CD1c-positive myeloid dendritic cell (primary cell): ENCODE data around the gene KLHL40.
"Not testable (repeated sequence)": the region's sequence is repeated elsewhere in the genome, so short reads cannot be mapped to it uniquely, and the experiment has no call there.

Source experiments
- DNase-seq: peaks from one replicate; pipeline ENCODE4 v3.0.0-alpha.2; 2016; ENCODE audit errors: extremely low spot score

KLHL40 gene

DNA sequence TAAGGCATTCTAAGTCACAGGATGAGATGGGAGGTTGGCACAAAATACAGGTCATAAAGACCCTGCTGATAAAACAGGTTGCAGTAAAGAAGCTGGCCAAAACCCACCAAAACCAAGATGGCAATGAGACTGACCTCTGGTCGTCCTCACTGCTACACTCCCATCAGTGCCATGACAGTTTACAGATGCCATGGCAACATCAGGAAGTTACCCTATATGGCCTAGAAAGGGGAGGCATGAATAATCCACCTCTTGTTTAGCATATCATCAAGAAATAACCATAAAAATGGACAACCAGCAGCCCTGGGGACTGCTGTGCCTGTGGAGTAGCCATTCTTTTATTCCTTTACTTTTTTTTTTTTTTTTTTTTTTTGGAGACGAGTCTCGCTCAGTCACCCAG, 37.1 kb downstream of the KLHL40 start:
- not testable (repeated sequence) for DNase-seq

DNA sequence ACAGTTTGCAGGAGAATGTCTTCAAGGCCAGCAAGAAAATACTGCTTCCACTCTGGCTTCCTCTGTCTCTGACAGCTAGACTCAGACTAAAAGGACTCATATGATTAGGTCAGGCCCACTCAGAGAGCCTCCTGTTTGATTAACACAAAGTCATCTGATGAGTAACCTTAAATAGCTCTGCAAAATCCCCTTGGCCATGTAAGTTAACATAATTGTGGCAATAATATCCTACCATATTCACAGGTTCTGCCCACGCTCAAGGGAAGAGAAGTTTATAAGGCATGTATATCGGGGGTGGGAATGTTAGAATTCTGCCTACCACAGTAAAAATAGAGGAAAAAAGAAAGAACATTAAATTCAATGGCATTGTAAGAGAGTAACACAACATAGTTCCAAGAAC, 37.9 kb downstream of the KLHL40 start:
- no peak for DNase-seq

- DNase-seq: no peak
These were observed 40.1 kb downstream of the KLHL40 start for GRCh38 chr3:42725454-42725853.

GRCh38 chr3:42728056-42728455, 42.7 kb downstream of the KLHL40 start:
- no peak for DNase-seq

DNA sequence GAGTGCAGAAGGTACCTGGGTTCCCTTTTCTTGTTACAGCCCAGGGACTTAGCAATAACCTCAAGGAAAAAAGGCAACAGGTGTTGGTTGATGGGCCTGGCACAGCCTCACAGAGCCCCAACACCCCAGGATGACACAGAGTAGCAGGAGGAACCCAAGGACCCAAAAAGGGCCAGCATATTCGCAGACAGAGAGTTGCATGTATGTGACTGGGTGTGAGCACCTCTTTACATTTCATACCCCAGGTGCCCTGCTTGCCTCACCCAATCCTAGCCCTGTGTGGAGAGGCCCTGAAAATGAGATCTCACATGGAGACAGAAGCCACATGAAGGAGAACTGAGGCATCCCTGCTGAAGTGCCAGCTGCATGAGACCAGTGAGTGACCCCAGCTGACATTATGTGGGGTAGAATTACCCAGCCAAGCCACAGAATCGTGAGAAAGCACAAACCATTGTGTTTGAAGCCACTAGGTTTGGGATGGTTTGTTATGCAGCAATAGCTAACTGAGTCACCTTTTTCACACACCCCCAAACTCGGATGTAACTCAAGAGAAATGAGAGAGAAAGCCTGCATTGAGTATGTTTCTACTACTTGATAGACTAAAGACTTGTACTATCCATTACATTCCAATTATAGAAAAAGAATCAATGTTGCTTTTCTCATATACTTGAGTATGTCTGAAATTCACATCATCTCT, 43.5 kb downstream of the KLHL40 start:
- no peak for DNase-seq

- DNase-seq: no peak
These were observed 44.2 kb downstream of the KLHL40 start for GRCh38 chr3:42729404-42730145.

- no peak for DNase-seq
These were observed 45.0 kb downstream of the KLHL40 start for GRCh38 chr3:42730294-42730693.

DNA sequence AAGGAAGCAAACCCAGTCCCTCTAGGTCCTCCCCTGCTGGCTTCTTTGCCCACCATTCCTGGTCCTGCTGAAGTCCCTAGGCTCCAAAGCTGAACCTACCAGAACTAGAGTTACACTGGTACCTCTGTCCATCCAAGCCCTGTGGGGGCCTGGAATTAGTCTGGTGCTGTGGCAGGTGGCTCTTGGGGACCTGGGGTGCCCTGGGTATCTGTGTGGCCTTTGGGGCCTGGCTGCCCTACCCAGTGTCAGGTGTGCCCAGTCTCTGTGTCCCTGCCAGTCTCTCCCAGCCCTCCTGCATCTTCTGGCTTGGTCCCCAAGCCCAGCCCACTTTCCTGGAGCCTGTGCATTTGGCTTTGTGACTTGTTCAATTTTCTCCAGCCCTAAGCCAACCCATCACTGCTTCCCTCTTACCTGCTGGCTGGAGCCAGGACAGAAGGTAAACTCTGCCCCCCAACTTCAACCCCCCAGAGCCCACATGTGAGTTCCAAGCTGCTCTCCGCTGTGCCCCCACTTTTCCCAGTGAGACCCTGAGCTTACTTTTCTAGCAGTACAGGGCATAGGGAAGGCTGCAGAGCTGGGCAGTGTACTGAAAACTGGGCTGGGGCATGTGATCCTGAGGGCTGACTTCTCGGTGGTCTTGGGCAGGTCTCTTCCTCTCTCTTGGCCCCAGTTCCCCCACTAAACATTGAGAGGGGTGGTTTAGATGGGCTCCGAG, 45.5 kb downstream of the KLHL40 start:
- no peak for DNase-seq

GRCh38 chr3:42731476-42732195, 46.3 kb downstream of the KLHL40 start:
- DNase-seq: no peak

- no peak for DNase-seq
These were observed 47.0 kb downstream of the KLHL40 start for GRCh38 chr3:42732196-42732828.

DNA sequence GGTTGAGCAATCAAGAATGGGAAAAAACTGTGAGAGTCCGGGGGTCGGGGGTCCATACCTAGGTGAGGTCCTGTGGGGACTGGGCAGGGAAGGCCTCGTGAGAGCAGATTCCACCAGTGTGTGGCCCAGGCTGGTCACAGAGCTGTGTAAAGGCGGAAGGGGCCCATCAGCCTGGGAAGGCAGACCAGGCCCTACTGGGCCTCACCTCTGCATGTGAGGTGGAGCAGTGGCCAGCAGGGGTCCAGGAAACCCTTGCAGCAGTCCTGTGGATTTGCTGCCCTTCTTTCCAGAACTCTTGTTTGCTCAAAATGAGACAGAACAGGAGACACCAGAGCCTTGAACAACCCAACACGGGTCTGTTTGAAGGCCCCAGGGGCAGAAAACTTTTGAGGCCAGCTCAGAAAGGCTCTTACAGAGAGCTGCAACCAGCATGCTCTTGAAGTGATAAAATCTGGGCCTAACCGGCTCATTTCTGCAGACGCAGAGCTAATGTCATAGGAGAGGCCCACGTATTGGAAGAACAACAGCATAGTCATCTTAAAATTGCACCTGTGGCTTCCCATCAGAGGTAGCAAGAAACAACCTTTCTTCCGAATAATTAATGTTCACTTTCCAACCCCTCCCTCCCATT, 47.6 kb downstream of the KLHL40 start:
- no peak for DNase-seq

DNA sequence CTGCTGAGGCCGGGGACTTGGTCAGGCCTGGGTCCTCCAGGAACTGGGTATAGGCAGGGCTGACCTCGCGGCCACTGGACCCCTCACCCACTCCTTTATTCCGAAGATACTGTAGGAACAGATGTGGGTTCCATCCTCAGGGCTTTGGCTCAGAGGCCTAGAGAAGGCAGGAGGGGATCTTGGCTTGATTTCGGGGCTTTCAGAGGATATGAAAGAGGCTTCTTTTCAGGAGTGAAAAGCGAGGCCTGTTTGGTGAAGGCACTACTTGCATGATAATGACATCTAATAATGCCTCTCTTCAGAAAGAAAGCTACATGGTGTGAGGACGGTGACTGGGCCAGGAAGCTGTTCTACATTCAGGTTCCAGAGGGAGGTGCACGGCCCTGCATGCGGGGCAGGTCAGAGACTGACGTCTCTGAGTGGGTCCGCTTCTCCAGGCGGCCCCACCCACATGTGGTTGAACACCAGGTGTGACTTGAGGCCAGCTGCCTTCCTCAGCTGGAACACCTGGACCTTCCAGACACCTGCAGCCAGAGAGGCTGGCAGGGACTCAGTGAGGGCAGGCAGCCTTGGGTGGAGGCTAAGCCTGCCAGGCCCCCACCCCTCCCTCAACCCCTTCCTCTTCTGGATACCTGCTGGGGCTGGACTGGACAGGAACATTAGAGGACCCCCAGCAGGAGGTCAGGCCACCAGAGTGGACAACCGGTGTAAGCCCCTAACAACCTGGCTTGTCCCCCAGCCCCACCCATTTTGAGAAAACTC, 48.3 kb downstream of the KLHL40 start:
- DNase-seq: no peak

DNA sequence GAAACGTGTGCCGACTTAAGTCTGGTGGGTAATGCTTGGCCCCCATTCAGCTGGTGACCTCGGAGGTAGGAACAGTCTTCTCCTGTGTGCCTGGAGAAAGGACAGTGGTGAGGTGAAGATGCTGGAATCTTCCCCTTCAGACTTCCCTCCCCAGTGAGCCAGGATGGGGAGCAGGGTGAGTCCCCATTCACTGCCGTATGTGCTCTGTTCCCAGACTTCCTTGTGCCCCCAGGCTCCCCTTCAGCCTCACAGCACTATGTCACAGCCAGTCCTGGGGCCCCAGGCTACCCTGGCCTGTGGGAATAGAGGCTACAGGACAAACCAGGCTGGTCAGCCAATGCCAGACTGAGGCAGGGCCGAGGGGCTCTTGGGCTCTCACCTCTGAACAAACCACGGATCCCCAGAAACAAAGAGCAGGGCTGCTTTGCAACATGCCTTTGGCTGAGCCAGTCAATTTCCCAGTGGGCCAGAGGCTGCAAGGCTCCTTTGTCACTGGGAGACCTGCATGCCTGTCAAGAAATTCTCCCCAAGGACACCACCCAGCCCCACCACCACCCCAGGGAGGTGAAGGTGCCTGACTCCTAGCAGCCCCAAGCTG, 49.0 kb downstream of the KLHL40 start:
- DNase-seq: no peak

GRCh38 chr3:42735019-42735418, 49.7 kb downstream of the KLHL40 start:
- no peak for DNase-seq

DNA sequence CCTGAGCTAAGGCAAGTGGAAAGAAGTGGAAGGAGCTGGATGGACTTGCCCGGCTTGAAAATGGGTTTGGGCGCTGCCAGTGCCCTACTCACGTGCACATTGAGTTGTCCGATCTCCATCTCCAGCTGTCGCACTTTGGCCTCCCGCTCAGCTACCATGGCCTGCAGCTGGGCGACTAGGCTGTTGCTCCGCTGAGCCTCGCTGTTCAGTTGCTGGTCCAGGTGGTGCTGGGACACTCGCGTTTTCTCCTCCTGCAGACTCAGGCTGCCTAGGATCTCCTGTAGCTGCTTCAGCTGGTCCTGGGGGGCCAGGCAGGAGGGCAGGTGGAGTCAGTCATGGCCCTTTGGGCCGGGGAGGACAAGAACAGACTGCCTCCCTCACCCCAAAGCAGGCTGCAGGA, 50.3 kb downstream of the KLHL40 start:
- DNase-seq: no peak

DNA sequence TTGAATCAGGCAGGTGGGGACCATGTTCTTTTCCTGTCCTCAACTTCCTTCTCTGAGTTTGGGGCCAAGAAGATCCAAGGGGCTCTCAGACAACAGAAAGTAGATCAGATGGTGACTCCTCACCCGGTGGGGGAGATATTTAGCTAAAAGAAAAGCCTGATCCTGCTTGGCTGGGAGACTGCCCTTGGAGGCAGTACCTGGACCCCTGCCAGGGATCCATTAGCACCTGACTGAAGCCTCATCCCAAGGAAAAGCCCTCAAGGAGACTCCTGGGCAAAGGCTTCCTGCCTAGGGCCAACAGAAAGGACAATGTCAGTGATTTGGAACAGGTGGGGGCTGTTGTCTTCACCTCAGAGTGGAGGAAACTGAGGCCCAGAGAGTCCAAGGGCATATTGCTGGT, 50.7 kb downstream of the KLHL40 start:
- no peak for DNase-seq

- no peak for DNase-seq
These were observed 51.2 kb downstream of the KLHL40 start for GRCh38 chr3:42736531-42736930.

DNA sequence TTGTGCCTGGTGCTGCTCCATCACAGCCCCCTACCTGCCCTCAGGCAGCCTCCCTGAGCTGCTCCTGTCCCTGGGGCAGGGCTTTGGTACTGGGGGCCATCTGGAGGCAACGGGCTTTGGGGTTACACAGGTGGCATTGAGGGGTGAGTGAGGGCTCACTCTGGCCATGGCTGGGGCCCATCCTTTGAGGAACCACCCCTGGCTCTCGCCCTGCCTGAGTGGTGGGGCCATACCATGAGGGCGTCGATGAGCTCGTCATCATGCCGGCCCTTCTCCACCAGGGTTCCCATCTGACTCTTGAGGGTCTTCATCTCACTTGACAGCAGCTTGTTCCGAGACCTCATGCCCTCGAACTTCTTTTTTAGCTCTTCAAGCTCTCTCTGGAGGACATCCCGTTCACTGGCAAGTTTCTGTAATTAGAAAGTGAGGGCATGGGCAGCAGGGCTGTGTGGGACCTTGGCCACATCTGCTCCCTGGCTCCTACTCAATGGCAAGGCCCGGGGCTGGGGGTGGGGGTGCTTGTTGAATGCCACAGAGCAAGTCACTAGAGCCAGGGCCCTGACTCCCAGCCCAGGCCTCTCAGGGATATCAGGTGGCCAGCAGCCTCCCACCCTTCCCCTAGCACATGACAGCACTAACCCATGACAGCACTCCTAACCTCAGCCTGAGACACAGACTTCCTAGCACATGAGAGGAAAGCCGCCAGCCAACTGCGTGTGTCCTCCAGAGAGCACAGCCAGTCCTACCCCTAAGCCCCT, 54.2 kb downstream of the KLHL40 start:
- no peak for DNase-seq

GRCh38 chr3:42741796-42742195, 56.5 kb downstream of the KLHL40 start:
- no peak for DNase-seq
